PC-3 (cell line): Measurements from ENCODE around the gene NALCN. TPM values are rescaled to one million over a fixed set of nuclear protein-coding genes. Genes with fewer than 3 reads are reported as not detected.

Experiments
- ATAC-seq: fragments of 200-7000 bp; cut with Tn5 transposase; 2 replicates; pipeline ENCODE4 v1.9.1; 2020; ENCODE audit warnings: mild to moderate bottlenecking, moderate library complexity
- BruUV-seq: library from RNA; stranded (reverse); fragments of 400-500 nt; replicated peaks from 2 replicates; lab custom pipeline; 2021; lab: Mats Ljungman, UMichigan
- CTCF ChIA-PET: fragments of 300-600 bp; sonication (Branson Sonifier 250); formaldehyde crosslinking; loops from one replicate; lab custom pipeline; 2022; ENCODE audit warnings: antibody characterized with exemption; lab: Charles Lee
- POLR2A ChIA-PET: fragments of 300-600 bp; sonication (Branson Sonifier 250); formaldehyde crosslinking; loops from one replicate; lab custom pipeline; 2022; ENCODE audit warnings: antibody characterized with exemption; ENCODE audit not compliant: unreplicated experiment; lab: Charles Lee
- DNase-seq: peaks from one replicate; pipeline ENCODE4 v3.0.0-alpha.2; 2015
- H2AFZ ChIP-seq: fragments of 300-600 bp; sonication (generic); 2 replicates; pipeline ENCODE4 v1.6.0; 2016; ENCODE audit warnings: antibody characterized with exemption, low read length
- H3F3A ChIP-seq: fragments of 300-600 bp; sonication (generic); one replicate; pipeline ENCODE4 v1.6.0; 2017; ENCODE audit warnings: antibody characterized with exemption, low read length, control low read depth, mild to moderate bottlenecking; ENCODE audit not compliant: unreplicated experiment
- H3K27ac ChIP-seq: fragments of 300-600 bp; sonication (generic); 2 replicates; pipeline ENCODE4 v1.5.1; 2016; ENCODE audit warnings: mild to moderate bottlenecking, low read length
- H3K27me3 ChIP-seq: fragments of 300-600 bp; sonication (generic); 2 replicates; pipeline ENCODE4 v1.6.1; 2016; ENCODE audit warnings: low read length, mixed read lengths
- H3K36me3 ChIP-seq: fragments of 300-600 bp; sonication (generic); 2 replicates; pipeline ENCODE4 v1.6.1; 2016; ENCODE audit warnings: low read depth, mixed run types, low read length, mixed read lengths
- H3K4me1 ChIP-seq: fragments of 300-600 bp; sonication (generic); 2 replicates; pipeline ENCODE4 v1.5.1; 2016; ENCODE audit warnings: low read length; ENCODE audit not compliant: insufficient read depth
- H3K4me2 ChIP-seq: fragments of 300-600 bp; sonication (generic); 2 replicates; pipeline ENCODE4 v1.6.0; 2016; ENCODE audit warnings: low read length
- H3K4me3 ChIP-seq: fragments of 300-600 bp; sonication (generic); 2 replicates; pipeline ENCODE4 v1.5.1; 2016; ENCODE audit warnings: mild to moderate bottlenecking, low read length, mixed read lengths
- H3K79me2 ChIP-seq: fragments of 300-600 bp; sonication (generic); 2 replicates; pipeline ENCODE4 v1.6.1; 2017; ENCODE audit warnings: low read length, mixed read lengths
- H3K9ac ChIP-seq: fragments of 300-600 bp; sonication (generic); 2 replicates; pipeline ENCODE4 v1.6.0; 2016; ENCODE audit warnings: mild to moderate bottlenecking, low read length
- H3K9me2 ChIP-seq: fragments of 300-600 bp; sonication (generic); replicated peaks from 2 replicates; pipeline ENCODE4 v1.6.1; 2016; ENCODE audit warnings: mixed run types, low read length, mixed read lengths
- H3K9me3 ChIP-seq: fragments of 300-600 bp; sonication (generic); 2 replicates; pipeline ENCODE4 v1.6.1; 2016; ENCODE audit warnings: low read length, mixed read lengths
- H4K20me1 ChIP-seq: fragments of 300-600 bp; sonication (generic); 2 replicates; pipeline ENCODE4 v1.6.1; 2016; ENCODE audit warnings: low read length, mixed read lengths
- CTCF ChIP-seq: fragments of 300-600 bp; sonication (generic); conservative IDR thresholded peaks from 2 replicates; pipeline ENCODE4 v1.5.1; 2017; ENCODE audit warnings: antibody characterized with exemption, low read depth, mild to moderate bottlenecking, low read length
- EZH2 ChIP-seq: fragments of 300-600 bp; sonication (generic); IDR thresholded peaks from one replicate; pipeline ENCODE4 v1.6.1; 2017; ENCODE audit warnings: antibody characterized with exemption, mild to moderate bottlenecking, low read length; ENCODE audit not compliant: unreplicated experiment
- EZH2phosphoT487 ChIP-seq: fragments of 300-600 bp; sonication (generic); IDR thresholded peaks from 2 replicates; pipeline ENCODE4 v1.6.1; 2018; ENCODE audit warnings: mild to moderate bottlenecking, antibody characterized with exemption, low read length, borderline replicate concordance
- intact Hi-C: fragments of 100-400 bp; cut with micrococcal nuclease; formaldehyde crosslinking; loops from 2 replicates; pipeline ENCODE4 v1.9.0; 2023
- total RNA-seq: library from RNA; depleted of rRNA; stranded (reverse); fragments of >200 nt; gene quantifications from 2 replicates; pipeline ENCODE4 v1.2.3, GENCODE V29; 2014

The NALCN gene
- total RNA-seq, 1 experiment from 2014 or later, result 11.8 TPM

GRCh38 chr13:101152184-101152583 lies 264.1 kb downstream of the NALCN start:
- H3K9me3 ChIP-seq, result no peaks in the 10 kb centered on the region
- ATAC-seq (no peak), DNase-seq (no peak)
- TF ChIP-seq EZH2 (no peak), EZH2phosphoT487 (no peak), CTCF (no peak)
- no peaks in the 10 kb centered on the region for H3K9me2 ChIP-seq
- no peak overlapping the region for H3K9ac ChIP-seq
- no peak overlapping the region for H3K4me2 ChIP-seq
- POLR2A ChIA-PET, result no interaction called here
- H3K27me3 ChIP-seq, result no peaks in the 10 kb centered on the region
- CTCF ChIA-PET, result no interaction called here
- no peak overlapping the region for H3K4me3 ChIP-seq
- H2AFZ ChIP-seq, result no peak overlapping the region
- H4K20me1 ChIP-seq, result no peaks in the 10 kb centered on the region
- no peaks in the 10 kb centered on the region for H3K36me3 ChIP-seq
- no peaks in the 10 kb centered on the region for H3K79me2 ChIP-seq
- no peak overlapping the region for H3K27ac ChIP-seq
- no peaks in the 10 kb centered on the region for H3K4me1 ChIP-seq
- intact Hi-C loops, result loop anchor here (5.0 kb wide), 1 partner anchor 60 kb away; no protein-coding TSS in a partner anchor
- H3F3A ChIP-seq, result no peaks in the 10 kb centered on the region
- BruUV-seq, result no TSS peak

- no peak overlapping the region for H3K4me3 ChIP-seq
- H3K27ac ChIP-seq, result no peak overlapping the region
- ATAC-seq (peak; percentile 42; the same call in 1 of the 2 replicates), DNase-seq (no peak)
- no peaks in the 10 kb centered on the region for H3K9me3 ChIP-seq
- no peak overlapping the region for H3K4me2 ChIP-seq
- no peaks in the 10 kb centered on the region for H3K36me3 ChIP-seq
- BruUV-seq, result no TSS peak
- H2AFZ ChIP-seq, result peak overlapping the region; percentile 53
- H3K27me3 ChIP-seq, result no peaks in the 10 kb centered on the region
- peaks cover 11% of the 10 kb centered on the region for H3K4me1 ChIP-seq
- no peaks in the 10 kb centered on the region for H4K20me1 ChIP-seq
- H3K9me2 ChIP-seq, result no peaks in the 10 kb centered on the region
- intact Hi-C loops, result loop anchor here (1.0 to 5.0 kb wide), 4 partner anchors 61 to 303 kb away; no protein-coding TSS in a partner anchor
- no peaks in the 10 kb centered on the region for H3F3A ChIP-seq
- ChIA-PET CTCF (interaction anchor here (0.5 kb wide), 1 partner anchor 517 kb away, joined by 3 read pairs; no protein-coding TSS in a partner anchor), POLR2A (no interaction called here)
- no peak for TF ChIP-seq CTCF
- no peak for TF ChIP-seq EZH2phosphoT487
- TF ChIP-seq EZH2, result no peak
- H3K9ac ChIP-seq, result no peak overlapping the region
- no peaks in the 10 kb centered on the region for H3K79me2 ChIP-seq
Observed at GRCh38 chr13:101150998-101151397, 265.3 kb downstream of the NALCN start.

- CTCF ChIA-PET, result no interaction called here
- Histone ChIP-seq H2AFZ (0 out of 2 replicates have a peak overlapping the region, but pooled peaks have one; percentile 12), H3K4me1 (peaks cover 22% of the 10 kb centered on the region), H3K9me2 (no peaks in the 10 kb centered on the region), H3K9ac (no peak overlapping the region), H3K9me3 (no peaks in the 10 kb centered on the region), H4K20me1 (no peaks in the 10 kb centered on the region), H3K27me3 (no peaks in the 10 kb centered on the region), H3K27ac (no peak overlapping the region), H3K79me2 (no peaks in the 10 kb centered on the region), H3K4me3 (no peak overlapping the region), H3K4me2 (no peak overlapping the region), H3F3A (no peaks in the 10 kb centered on the region), H3K36me3 (no peaks in the 10 kb centered on the region)
- DNase-seq (peak; percentile 37), ATAC-seq (peak; percentile 70)
- intact Hi-C loops, result loop anchor here (1.0 to 10.0 kb wide), 5 partner anchors 62 to 1407 kb away; no protein-coding TSS in a partner anchor
- TF ChIP-seq EZH2phosphoT487 (no peak), CTCF (peak; percentile 68)
- no TSS peak for BruUV-seq
- POLR2A ChIA-PET, result interaction anchor here (0.6 kb wide), 2 partner anchors 303 to 795 kb away, joined by 3 read pairs; partner anchors contain the start of gene ITGBL1
Observed at GRCh38 chr13:101149735-101150384, 266.4 kb downstream of the NALCN start.
